ENCODE results near the gene MYD88. TPM values are rescaled to one million over a fixed set of nuclear protein-coding genes. Genes with fewer than 3 reads are reported as not detected.

MYD88 gene
- total and polyA plus RNA-seq, 9 of the 15 experiments (the other 6 are each of a cell fraction or from before 2014, with no cell fraction given): 3.2 to 47.3 (median 27.6) TPM

DNA sequence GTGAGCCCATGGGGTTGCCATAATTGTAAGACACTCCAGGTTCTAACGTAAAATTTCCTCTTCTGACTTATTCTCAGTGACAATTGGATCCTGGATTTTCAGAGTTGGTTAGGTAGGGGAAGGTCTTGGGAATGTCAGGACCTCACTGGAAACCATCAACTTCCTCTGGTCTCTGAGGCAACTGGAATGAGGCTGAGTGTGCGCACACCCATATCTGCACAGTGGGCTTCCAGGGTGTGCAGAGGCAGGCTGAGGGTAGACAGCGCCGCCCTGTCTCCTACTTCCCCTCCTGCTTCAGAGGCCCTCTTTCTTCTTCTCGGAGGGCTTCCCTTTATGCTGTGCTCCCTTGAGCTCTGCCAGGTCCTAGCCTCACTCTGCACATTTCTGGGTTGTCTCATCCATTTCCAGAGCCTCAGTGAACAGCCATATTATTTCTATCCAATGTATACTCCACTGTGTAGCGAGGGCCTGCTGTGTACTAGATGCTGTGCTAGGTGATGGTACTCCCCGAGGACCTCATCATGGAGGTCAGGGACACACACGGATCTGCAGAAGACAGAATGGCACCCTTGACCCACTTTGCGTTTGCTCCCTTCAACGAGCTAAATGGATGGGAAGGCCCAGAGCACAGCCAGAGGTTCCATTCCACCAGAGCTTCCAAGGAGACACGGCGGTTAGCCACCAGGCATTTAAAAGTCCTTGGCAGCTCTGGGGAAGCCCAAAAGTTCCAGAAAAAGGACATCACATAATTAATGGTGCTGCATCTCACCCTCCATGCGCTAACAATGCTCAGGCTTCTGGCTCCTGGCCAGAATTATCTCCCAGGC is 19.8 kb upstream of the MYD88 start (continued):
- TF ChIP-seq, protein P1, sequence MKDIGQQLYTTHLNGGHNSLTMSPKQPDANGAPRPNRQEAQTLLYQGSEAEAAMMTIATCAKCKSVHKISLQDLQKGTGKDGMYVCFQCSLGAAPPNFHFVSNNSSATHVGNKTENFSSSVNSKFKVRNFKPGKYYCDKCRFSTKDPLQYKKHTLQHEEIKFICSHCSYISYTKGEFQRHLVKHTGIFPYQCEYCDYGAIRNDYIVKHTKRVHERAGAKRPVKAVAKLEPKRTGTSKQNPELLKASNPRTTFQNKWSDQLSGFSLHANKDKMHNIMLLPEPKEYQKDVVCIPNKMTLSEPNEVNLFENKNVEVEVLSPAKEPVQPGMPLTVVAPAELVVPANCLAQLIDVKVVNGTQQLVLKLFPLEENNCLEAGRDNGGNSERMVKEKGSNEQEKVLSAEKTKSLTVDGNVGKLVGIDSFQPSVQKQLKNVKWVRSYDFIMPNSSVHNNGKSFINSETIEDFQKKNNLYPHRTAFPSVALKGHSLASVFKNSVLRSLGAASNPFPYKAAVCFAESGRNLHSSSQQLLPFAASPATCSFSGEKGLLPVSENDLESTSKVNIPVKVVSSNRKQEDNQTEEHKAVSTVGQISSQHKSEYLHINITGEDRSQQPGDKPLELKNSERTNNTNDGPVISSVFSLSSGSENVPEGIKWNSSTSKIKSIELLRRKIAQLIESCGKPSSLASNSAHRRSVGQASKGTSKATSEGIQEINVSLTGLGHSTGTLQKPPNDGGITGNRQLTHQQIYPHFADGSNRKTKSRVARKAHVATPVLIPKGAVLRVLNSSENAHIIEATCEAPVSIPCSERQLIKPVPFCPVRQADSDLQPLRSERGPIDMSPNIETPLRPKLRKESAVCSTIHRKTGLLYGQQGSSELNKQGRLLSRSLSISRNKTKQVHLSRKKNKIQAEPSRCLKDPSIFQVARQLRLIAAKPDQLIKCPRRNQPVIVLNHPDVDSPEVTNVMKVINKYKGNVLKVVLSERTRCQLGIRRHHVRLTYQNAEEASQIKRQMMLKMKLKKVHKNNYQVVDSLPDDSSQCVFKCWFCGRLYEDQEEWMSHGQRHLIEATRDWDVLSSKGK (CRISPR knock-in tag; IDR thresholded peaks at IDR 0.05): no peak
- TF ChIP-seq ZNF12 (CRISPR knock-in tag; IDR thresholded peaks at IDR 0.05) (no peak), EHMT2 (IDR thresholded peaks at IDR 0.05) (no peak), KAT7 (CRISPR knock-in tag; IDR thresholded peaks at IDR 0.05; ENCODE audit: borderline replicate concordance) (no peak), ZNF408 (CRISPR knock-in tag; IDR thresholded peaks at IDR 0.05; ENCODE audit: low read depth) (no peak), HNRNPK (IDR thresholded peaks at IDR 0.05; ENCODE audit: low read depth, low read length, poor library complexity, severe bottlenecking) (no peak), RFX7 (CRISPR knock-in tag; IDR thresholded peaks at IDR 0.05) (no peak), XRCC5 (IDR thresholded peaks at IDR 0.05; ENCODE audit: low read depth, low read length) (no peak), ZNF436 (CRISPR knock-in tag; IDR thresholded peaks at IDR 0.05) (no peak), GABPB2 (CRISPR knock-in tag; conservative IDR thresholded peaks at IDR 0.05) (no peak), HDGF (IDR thresholded peaks at IDR 0.05) (peak; percentile 9; the same call in 1 of the 2 replicates), GABPB1 (CRISPR knock-in tag; IDR thresholded peaks at IDR 0.05) (0 out of 2 replicates have a peak, but pooled peaks have one; percentile 1), SMARCE1 (IDR thresholded peaks at IDR 0.05) (no peak), CBX5 (IDR thresholded peaks at IDR 0.05; ENCODE audit: borderline replicate concordance, low read depth) (no peak), TOE1 (IDR thresholded peaks at IDR 0.05; ENCODE audit: borderline replicate concordance) (no peak), TOE1 (CRISPR knock-in tag; IDR thresholded peaks at IDR 0.05; ENCODE audit: borderline replicate concordance, low read depth) (0 out of 2 replicates have a peak, but pooled peaks have one; percentile 4), TAF7 (tag; IDR thresholded peaks at IDR 0.05) (no peak), SLC30A9 (CRISPR knock-in tag; IDR thresholded peaks at IDR 0.05) (no peak), MXI1 (IDR thresholded peaks at IDR 0.05; ENCODE audit: low read depth, low read length) (no peak), SUPT5H (IDR thresholded peaks at IDR 0.05) (no peak)
- TF ChIP-seq, protein P2, sequence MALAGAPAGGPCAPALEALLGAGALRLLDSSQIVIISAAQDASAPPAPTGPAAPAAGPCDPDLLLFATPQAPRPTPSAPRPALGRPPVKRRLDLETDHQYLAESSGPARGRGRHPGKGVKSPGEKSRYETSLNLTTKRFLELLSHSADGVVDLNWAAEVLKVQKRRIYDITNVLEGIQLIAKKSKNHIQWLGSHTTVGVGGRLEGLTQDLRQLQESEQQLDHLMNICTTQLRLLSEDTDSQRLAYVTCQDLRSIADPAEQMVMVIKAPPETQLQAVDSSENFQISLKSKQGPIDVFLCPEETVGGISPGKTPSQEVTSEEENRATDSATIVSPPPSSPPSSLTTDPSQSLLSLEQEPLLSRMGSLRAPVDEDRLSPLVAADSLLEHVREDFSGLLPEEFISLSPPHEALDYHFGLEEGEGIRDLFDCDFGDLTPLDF (CRISPR knock-in tag; IDR thresholded peaks at IDR 0.05): no peak
- TF ChIP-seq, protein P3, sequence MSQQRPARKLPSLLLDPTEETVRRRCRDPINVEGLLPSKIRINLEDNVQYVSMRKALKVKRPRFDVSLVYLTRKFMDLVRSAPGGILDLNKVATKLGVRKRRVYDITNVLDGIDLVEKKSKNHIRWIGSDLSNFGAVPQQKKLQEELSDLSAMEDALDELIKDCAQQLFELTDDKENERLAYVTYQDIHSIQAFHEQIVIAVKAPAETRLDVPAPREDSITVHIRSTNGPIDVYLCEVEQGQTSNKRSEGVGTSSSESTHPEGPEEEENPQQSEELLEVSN (IDR thresholded peaks at IDR 0.05; ENCODE audit: borderline replicate concordance in 1 of 2, extremely low read depth in 1 of 2, insufficient read depth in 1 of 2, insufficient read length in 1 of 2, low read depth in 1 of 2, low read length in 1 of 2, poor library complexity in 1 of 2, severe bottlenecking in 1 of 2): no peak
